HG03139 (cell line): ENCODE measurements around the gene FAM171A1.
A peak's percentile ranks its signal among the peaks of the same experiment; 100 is the strongest.
"Not testable (repeated sequence)": the region's sequence is repeated elsewhere in the genome, so short reads cannot be mapped to it uniquely, and the experiment has no call there.

Experiments used
- ATAC-seq: cut with Tn5 transposase; IDR thresholded peaks from one replicate; pipeline ENCODE4 v1.9.1; 2021; ENCODE audit not compliant: unreplicated experiment

The FAM171A1 gene

GRCh38 chr10:15370856-15371701 is at the start of gene FAM171A1:
Gene FAM171A1 (minus strand): TSS chr10:15371289. CDS start chr10:15371052, 237 bp downstream.
- ATAC-seq, result peak; percentile 51

- ATAC-seq, result no peak
Observed at GRCh38 chr10:15420858-15421257, 49.8 kb upstream of the FAM171A1 start.

DNA sequence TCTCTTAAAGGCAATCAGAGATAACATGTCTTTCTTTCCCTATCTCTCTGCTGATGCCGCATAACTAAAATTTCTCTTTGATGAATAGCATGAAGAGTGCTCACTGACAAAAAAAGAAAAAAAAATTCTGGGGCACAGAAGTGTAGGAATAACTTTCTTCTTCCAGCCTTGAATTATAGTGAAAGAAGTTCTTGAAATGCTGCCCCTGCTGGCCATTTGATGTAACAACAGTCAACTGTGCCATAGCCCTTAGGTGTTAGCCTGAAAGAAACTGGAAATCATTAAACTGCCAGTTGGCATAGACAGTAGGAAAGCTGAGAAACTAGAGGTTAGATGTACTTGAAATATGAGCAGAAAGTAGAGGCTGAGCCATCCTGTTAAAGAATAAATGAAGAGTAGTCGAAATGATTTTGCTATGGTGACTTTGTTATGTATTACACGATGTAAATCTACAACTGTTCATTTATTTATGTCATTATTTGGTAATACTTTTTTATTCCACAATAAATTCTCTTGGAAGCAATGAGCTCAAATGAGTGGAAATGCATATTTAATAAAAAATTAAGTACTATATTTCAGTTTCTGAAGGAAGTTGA is 48.3 kb upstream of the FAM171A1 start:
- no peak for ATAC-seq

- ATAC-seq, result no peak
Observed at GRCh38 chr10:15416034-15416433, 44.9 kb upstream of the FAM171A1 start.

DNA sequence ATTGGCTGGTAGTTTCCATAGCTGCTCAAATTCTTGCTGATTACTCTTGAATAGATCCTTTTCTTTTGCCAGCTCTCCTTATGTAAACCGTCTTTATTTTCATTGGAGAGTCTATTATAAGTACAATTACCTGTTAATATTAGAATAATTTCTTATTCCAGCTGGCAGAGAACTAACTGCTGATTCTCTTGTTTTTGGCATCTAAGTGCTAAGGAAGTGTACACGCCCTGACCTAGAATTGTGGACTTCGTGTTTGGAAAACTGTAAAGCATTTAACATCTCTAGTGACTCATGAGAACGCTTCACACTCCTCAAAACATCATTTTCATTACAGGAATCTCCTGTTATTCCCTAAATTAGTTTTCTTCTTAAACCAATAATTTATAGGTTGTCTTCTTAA is 39.9 kb upstream of the FAM171A1 start:
- ATAC-seq, result no peak

GRCh38 chr10:15409350-15409749 is 38.3 kb upstream of the FAM171A1 start:
- ATAC-seq, result not testable (repeated sequence)

- ATAC-seq, result no peak
Observed at GRCh38 chr10:15408557-15408956, 37.5 kb upstream of the FAM171A1 start.

- no peak for ATAC-seq
Observed at GRCh38 chr10:15405319-15405718, 34.2 kb upstream of the FAM171A1 start.

GRCh38 chr10:15401382-15401781 is 30.3 kb upstream of the FAM171A1 start:
- no peak for ATAC-seq

DNA sequence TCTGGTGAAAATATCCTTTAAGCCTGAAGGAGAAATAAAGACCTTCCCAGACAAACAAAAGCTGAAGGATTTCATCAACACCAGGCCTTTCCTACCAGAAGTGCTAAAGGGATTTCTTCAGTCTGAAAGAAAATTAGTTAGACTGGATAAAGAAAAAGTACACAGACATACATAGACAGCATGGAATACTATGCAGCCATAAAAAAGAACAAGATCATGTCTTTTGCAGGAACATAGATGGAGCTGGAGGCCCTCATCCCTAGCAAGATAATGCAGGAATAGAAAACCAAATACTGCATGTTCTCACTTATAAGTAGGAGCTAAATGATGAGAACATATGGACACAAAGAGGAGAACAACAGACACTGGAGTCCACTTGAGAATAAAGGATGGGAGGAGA is 29.4 kb upstream of the FAM171A1 start:
- not testable (repeated sequence) for ATAC-seq

GRCh38 chr10:15399060-15399661 is 28.1 kb upstream of the FAM171A1 start:
- no peak for ATAC-seq

GRCh38 chr10:15395935-15396334 is 24.8 kb upstream of the FAM171A1 start:
- ATAC-seq, result no peak

DNA sequence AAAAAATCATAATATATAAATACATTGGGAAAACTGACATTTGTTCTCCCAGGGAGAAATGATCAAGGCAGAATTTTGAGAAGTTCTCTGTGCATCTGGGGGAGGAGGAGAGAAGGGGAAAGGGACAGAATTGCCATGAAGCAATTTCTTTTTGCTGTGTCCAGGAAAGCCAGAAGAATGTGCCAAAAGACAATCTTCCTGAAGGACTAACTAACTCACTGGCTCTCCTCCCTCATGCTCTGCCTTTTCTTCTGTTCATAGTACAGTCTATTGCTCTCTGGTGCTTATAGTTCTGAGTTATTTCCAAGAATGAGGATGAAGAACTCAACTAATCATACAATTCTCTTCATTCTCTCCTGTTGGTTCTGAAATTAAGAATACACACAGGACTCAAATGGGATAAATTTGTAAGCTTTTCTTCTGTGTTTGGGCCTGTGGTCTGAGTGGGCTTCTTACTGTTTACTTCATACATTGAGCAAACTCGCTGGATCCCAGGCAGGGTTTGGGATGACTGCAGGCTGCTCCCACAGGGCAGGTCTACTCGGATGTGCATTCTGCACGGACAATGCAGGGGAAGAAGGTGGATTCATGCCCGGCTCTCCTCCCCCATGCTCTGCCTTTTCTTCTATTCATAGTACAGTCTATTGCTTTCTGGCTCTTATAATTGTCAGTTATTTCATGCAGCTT is 22.2 kb upstream of the FAM171A1 start:
- no peak for ATAC-seq

DNA sequence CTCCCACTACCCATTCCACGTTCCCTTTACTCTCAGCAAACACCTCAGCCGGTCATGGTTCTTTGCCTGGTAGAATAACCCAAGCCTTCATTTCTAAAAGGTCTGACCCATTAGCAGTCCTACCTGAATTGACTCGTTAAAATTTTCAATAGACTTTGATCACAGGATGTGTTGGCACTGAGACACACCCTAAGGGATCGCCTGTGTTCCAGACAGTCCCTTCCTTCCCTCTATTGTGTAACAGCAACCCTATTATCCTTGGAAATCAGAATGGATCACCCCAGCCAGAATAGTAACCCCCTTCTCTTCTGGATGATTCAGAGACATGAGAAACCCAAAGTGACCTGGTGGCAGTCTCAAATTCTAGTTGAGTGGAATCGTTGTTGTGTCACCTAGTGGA is 20.4 kb upstream of the FAM171A1 start:
- ATAC-seq, result no peak

DNA sequence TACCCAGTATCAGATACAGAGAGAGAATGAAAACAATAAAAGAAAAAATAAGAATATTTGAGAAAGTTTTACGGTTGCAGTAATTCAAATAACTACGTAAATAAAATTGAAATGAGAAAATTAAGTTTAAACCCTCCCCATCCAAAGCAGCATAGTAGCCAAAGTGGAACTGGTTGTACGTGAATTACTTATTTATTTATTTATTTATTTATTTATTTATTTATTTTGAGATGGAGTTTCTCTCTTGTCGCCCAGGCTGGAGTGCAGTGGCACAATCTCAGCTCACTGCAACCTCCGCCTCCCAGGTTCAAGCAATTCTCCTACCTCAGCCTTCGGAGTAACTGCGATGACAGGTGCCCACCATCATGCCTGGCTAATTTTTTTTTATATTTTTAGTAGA is 17.1 kb upstream of the FAM171A1 start:
- ATAC-seq, result not testable (repeated sequence)

- no peak for ATAC-seq
Observed at GRCh38 chr10:15387021-15387420, 15.9 kb upstream of the FAM171A1 start.

- no peak for ATAC-seq
Observed at GRCh38 chr10:15385552-15386455, 14.7 kb upstream of the FAM171A1 start.

DNA sequence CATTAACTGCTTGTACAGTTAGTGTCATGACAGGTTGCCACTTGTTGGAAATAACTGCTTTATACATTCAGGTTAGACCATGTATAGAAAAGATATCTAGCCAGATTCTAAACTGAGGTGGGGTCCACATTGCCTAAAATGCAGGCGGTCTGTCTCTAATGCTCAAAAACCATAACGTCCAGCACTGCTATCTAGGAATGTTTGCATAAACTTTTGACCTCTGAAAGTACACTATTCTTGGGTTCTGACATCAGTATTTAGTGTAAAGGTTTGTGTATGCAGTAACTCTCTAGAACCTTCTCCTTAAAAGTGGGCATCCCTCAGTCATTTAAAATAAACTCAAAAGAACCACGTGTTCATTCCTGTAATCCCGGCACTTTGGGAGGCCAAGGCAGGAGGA is 10.3 kb upstream of the FAM171A1 start:
- no peak for ATAC-seq

GRCh38 chr10:15379078-15379477 is 8.0 kb upstream of the FAM171A1 start:
- ATAC-seq, result no peak

GRCh38 chr10:15378569-15378968 is 7.5 kb upstream of the FAM171A1 start:
- no peak for ATAC-seq
